Stimulated activated CD8-positive, alpha-beta memory T cell treated with anti-CD3 and anti-CD28 coated beads, Interleukin-7, amount 100 ng/mL, for 24 hours (primary cell): ENCODE results near the gene CCDC33.

Source experiments
- DNase-seq: peaks from one replicate; pipeline ENCODE4 v3.0.0-alpha.2; 2020; ENCODE audit warnings: low read depth

CCDC33 gene

GRCh38 chr15:74229686-74230085 lies 6.4 kb upstream of the CCDC33 start:
- no peak for DNase-seq

GRCh38 chr15:74231475-74231874 lies 4.7 kb upstream of the CCDC33 start:
- DNase-seq, result no peak

DNA sequence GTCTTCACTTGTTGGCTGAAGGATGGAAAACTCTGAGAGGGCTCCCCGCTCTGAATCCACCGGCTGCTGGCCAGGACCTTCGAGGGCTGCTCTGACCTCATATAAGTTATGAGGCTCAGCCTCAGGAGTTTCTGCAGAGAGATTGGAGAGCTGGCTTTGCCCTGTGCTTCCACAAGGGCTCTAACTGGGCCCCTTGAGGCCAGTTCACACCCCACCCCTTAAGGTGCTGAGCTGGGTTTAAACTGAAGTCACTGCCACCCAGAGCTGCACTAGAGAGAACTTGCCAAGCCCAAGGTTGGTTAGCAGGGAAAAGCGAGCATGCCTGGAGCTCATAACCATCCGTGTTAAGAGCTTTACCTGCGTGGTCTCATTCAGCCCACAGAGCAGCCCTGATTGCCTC lies 2.8 kb upstream of the CCDC33 start:
- DNase-seq, result no peak

DNA sequence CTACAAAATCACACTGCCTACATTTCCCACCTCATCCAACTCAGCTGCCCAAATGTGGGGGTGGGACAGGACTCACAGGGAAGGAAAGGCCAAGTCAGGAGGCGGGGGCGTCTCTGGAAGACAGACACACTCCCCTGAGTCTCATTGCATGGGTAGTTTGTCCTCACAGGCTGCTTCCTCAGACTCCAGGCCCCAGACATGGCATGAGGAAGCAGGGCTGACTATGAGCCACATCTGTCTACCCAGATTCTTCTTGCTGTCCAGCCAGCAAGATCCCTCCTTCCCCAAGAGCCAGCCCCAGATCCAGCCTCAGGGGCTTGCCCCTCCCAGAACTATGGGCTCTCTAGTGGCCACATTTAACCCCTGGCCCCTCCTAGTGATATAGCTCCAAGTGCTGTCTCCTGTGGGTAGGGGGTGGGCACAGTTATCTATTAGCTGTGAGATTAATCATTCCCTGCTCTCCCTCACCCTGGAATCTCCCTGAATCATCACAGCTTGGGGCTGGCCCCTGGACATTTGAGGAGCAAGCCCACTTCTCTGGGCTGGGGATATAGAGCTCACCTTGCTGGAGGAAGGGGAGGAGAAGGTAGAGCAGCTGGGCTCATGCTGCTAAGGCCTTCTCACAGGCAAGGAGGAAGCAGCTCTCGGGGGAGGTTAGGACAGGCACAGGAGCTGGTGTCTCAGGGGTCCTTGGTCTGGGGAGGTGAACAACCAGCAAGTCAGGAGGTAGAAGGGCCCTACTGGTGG lies 2.1 kb upstream of the CCDC33 start:
- no peak for DNase-seq

DNA sequence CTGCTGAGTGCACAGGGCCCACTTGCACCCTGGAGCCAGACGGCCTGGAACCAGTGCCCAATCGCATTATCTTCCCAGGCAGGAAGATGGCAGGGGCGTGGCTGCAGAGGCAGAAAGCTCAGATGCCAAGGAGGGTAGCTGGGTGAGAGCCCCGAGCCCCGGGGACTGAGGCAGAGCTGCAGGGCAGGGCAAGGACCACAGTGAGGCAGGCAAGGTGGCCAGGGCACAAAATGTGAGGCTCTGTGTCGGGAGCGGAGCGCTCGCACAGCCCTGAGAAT lies 1.6 kb upstream of the CCDC33 start:
- DNase-seq, result no peak

- no peak for DNase-seq
Measured at GRCh38 chr15:74239051-74239705, 3.1 kb downstream of the CCDC33 start.

DNA sequence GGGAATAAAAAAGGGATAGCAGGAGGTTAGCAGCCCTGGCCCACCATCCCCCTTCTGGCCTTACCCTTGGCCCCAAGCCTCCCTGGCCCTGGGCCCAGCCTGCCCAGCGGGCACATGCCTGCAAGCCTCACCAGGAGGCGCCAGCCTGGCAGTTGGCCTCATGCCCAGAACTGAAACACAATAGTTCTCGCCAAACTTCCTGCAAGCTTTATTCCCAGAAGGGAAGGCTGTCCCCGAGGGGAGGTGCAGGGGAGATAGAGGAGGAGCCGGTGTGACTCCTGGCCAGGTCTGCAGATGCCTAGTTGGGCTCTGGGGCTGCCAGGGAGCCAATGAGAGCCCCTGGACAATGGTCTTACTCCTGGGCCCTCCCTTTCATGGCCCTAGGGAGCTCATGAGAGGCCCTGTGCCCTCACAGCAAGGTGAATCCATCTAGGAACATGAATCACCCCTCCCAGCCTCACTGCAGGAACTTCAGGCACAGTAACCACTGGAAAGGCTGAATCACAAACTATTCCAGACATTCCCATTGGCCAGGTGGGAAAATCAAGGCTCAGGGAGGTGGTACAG lies 4.0 kb downstream of the CCDC33 start:
- no peak for DNase-seq

DNA sequence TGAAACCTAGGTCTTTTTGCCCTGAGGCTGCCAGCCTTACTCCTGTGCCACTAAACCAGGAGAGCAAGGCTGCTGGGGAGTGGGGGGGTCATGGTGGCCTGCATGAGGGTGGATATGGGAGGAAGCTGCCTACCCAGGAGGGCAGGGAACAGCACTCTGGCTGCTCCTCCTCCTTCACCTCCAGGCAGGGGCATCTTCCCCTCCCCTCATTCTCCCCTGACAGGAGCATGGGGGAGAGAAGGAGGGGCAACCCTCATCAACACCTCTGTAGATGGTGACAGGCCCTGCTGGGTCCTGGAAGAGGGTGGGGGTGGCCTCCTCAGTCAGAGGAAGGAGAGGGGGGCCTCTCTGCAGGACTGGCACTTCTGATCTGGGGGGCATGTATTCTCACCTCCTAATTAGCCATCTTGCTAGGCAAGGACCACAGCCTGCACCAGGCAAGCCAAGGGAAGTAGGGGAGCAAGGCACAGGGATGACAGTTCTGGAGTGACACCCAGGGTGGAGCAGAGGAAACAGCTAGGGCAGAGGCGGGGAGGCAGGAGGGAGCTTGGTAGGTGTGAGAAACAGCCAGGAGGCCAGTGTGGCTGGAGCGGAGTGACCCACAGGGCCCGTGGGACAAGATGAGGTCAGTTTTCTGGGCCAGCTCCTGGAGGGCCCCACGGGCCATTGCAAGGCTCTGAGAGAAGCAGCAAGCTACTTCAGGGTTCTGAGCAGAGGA lies 4.9 kb downstream of the CCDC33 start:
- no peak for DNase-seq

DNA sequence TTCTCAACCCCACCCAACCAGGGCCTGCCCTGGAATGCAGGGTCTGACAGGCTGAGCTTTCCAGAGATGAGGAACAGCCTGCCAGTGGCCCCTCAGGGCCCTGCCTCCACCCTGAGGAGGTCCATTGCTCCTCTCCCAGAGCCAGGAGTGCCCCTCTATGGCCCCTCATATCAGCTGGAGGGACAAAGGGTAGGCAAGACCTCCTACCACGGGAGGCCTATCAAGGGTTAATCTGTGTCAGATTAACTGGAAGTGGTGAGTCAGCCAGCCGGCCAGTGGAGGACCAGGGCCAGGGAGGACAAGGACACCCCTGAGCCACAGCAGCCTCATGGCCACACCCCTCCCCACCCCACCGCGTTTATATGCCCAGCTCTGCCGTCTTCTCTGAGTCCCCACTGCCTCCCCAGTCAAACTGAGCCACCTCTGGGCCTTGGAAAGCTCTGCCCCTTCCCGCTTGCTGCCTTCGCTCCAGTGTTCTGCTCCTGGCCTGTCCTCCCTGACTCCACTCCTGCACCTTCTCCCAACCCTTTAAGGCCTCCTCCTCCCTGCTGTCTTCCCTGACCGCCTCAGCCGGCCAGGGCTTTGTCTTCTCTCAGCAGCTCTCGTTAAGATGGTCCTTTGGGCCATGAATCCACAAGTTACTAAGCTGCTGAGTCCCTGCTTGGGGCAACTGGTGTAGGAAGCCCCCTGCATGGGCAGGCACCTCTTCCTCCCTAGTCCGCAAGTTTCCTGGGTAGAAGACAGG lies 6.5 kb downstream of the CCDC33 start:
- DNase-seq, result no peak

GRCh38 chr15:74243431-74243830 lies 7.3 kb downstream of the CCDC33 start:
- no peak for DNase-seq

GRCh38 chr15:74244822-74245341 lies 8.8 kb downstream of the CCDC33 start:
- DNase-seq, result no peak

GRCh38 chr15:74245342-74245931 lies 9.3 kb downstream of the CCDC33 start:
- no peak for DNase-seq

GRCh38 chr15:74250266-74250665 lies 14.1 kb downstream of the CCDC33 start:
- no peak for DNase-seq

GRCh38 chr15:74251131-74251811 lies 15.1 kb downstream of the CCDC33 start:
- no peak for DNase-seq

GRCh38 chr15:74252291-74252690 lies 16.2 kb downstream of the CCDC33 start:
- DNase-seq, result no peak

GRCh38 chr15:74252721-74253120 lies 16.6 kb downstream of the CCDC33 start:
- no peak for DNase-seq

DNA sequence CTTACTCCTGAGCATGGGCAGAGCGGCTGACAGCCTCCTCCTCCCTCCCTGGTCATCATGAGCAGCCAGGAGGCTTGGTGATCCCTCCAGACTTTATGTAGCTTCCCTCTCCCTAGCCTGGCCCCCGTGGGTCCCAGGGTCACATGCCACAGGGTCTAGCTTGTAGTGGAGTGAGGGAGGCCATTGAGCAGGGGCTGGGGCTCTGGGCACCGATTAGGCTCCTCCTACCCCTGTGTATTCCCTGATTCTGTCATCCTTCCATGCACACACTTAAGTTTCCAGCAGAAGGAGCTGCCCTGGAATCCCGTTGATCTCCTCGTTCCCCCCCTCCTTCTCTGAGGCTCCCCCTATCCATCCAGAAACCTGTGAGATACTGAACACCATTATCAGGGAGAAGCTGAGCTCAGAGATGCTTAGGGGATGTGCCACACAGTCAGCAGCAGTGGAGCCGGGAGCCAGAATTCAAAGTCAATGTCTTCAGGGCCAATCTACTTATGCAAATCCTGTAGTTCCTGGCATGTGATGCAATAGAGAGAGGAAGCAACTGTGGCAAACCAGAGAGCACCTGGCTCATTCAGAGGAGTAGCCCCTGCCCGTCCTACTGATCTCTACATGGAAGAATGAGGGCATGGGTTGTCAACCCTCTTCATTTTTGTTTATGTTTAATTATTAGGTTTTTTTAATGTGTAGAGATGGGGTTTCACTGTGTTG lies 17.2 kb downstream of the CCDC33 start:
- no peak for DNase-seq

- DNase-seq, result no peak
Measured at GRCh38 chr15:74257105-74257504, 21.0 kb downstream of the CCDC33 start.

DNA sequence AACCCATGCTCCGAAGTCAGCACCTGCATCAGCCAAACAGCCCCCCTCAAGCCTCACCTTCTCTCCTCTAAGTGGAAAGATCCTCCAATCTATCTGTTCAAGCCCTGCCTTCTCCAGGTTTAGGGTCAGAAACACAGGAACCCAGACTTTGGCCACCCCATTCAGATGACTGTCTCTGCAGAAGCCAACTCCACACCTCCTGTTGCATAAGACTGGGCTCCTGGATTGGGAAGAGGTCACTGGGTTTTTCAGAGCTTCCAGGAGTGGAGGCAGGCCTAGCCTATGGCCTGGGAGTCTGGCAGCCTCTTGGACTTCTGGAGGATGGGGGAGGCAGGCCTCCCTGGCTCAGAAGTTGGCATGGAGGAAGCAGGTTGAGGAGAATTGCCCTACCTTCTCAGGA lies 21.5 kb downstream of the CCDC33 start:
- DNase-seq, result no peak

DNA sequence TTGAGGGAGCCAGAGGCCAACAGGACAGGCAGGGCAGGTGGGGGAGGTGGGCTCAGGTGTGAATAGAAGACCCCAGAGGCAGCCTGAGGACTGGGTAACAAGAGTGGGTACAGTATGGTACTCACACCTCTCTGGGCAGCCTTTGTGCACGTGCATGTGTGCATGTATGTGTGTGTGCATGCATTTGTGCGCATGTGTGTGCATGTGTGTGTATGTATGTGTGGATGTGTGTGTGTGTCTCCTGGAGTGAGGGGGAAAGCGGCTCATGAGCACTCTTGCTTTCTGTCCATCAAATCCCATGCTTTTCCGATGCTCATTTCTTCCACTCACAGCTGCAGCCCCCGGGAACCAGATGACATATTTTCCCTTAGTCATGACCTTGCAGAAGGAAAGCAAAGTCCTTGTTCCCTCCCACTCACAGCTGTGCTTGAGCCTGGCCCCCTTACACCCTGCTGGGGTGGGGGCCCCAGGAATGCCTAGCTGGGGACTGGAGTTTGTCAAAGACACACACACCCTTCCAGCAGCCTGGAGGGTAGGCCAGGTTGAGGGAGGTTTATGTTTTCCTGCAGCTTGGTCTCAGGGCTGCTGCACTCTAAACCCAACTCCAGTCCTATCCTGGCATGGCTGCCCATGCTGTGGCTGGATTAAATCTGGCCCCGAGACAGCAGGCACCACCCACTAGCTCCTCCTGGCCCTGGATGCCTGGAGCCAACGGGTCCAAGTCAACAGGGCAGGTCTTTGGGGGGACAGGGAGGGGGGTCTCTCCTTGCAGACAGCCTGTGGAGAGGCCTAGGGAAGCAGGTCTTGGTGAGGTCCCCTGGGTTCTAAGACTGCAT lies 22.5 kb downstream of the CCDC33 start:
- no peak for DNase-seq
